ENCODE data around the gene DNASE1L2. TPM values are rescaled to one million over a fixed set of nuclear protein-coding genes. Genes with fewer than 3 reads are reported as not detected.

The DNASE1L2 gene
- total RNA-seq, 1 donor from 2014 or later: 0.51 TPM

Other genes with a start within 250 kb of the DNASE1L2 start
- gene SYNGR3, start 246.5 kb upstream of the DNASE1L2 start, total RNA-seq: 1.6 and 2.4 TPM in 2 replicates
- gene ZNF598, start 226.6 kb upstream of the DNASE1L2 start, total RNA-seq: 19.1 and 28.2 TPM in 2 replicates
- gene NPW, start 216.7 kb upstream of the DNASE1L2 start, total RNA-seq: 0.17 and 1.2 TPM in 2 replicates
- gene NHERF2, start 209.5 kb upstream of the DNASE1L2 start, total RNA-seq: 33.5 and 79.6 TPM in 2 replicates
- gene NTHL1, start 188.6 kb upstream of the DNASE1L2 start, total RNA-seq: 27.7 and 32.3 TPM in 2 replicates
- gene TSC2, start 188.5 kb upstream of the DNASE1L2 start, total RNA-seq: 40.8 and 59.3 TPM in 2 replicates
- 55.6 and 77.1 TPM in 2 replicates for gene PKD1, start 100.5 kb upstream of the DNASE1L2 start, total RNA-seq
- 0.34 and 0.84 TPM in 2 replicates for gene RAB26, start 87.8 kb upstream of the DNASE1L2 start, total RNA-seq
- 110 and 171 TPM in 2 replicates for gene TRAF7, start 80.7 kb upstream of the DNASE1L2 start, total RNA-seq
- 0.05 and 0.17 TPM in 2 replicates for gene CASKIN1, start 39.8 kb upstream of the DNASE1L2 start, total RNA-seq
- gene MLST8, start 31.0 kb upstream of the DNASE1L2 start, total RNA-seq: 16.0 and 25.6 TPM in 2 replicates
- gene BRICD5, start 25.6 kb upstream of the DNASE1L2 start, total RNA-seq: 1.3 and 4.4 TPM in 2 replicates
- 18.4 and 20.2 TPM in 2 replicates for gene PGP, start 21.6 kb upstream of the DNASE1L2 start, total RNA-seq
- gene E4F1, start 12.9 kb upstream of the DNASE1L2 start, total RNA-seq: 34.4 and 37.1 TPM in 2 replicates
- 32.3 and 37.8 TPM in 2 replicates for gene ECI1, start 15.1 kb downstream of the DNASE1L2 start, total RNA-seq
- gene RNPS1, start 31.7 kb downstream of the DNASE1L2 start, total RNA-seq: 61.8 and 85.0 TPM in 2 replicates
- 29.1 and 66.9 TPM in 2 replicates for gene ABCA3, start 104.3 kb downstream of the DNASE1L2 start, total RNA-seq
- 22.3 and 53.1 TPM in 2 replicates for gene CCNF, start 193.0 kb downstream of the DNASE1L2 start, total RNA-seq
- 6.3 and 7.0 TPM in 2 replicates for gene TEDC2, start 223.7 kb downstream of the DNASE1L2 start, total RNA-seq
- gene NTN3, start 234.9 kb downstream of the DNASE1L2 start, total RNA-seq: not detected in 2 replicates
- 15.3 and 18.1 TPM in 2 replicates for gene TBC1D24, start 238.7 kb downstream of the DNASE1L2 start, total RNA-seq

Data from dermis blood vessel endothelial cell (primary cell).